H9 (cell line): ENCODE data around the gene ITCH. TPM values are rescaled to one million over a fixed set of nuclear protein-coding genes. Genes with fewer than 3 reads are reported as not detected.
"Not testable (repeated sequence)": the region's sequence is repeated elsewhere in the genome, so short reads cannot be mapped to it uniquely, and the experiment has no call there.

Experiments used
- DNase-seq: peaks from one replicate; pipeline ENCODE4 v3.0.0-alpha.2; 2017
- H2AFZ ChIP-seq: one replicate; pipeline ENCODE4 v1.6.1; 2013; ENCODE audit warnings: mild to moderate bottlenecking, low read length, control low read depth, moderate library complexity
- H2AK5ac ChIP-seq: 2 replicates; pipeline ENCODE4 v1.6.1; 2013; ENCODE audit warnings: low read length, control low read depth, mixed read lengths; ENCODE audit not compliant: insufficient read length
- H2BK120ac ChIP-seq: one replicate; pipeline ENCODE4 v1.6.1; 2013; ENCODE audit warnings: low read depth, mild to moderate bottlenecking, low read length, control low read depth, inconsistent platforms; ENCODE audit not compliant: poor library complexity, severe bottlenecking
- H2BK12ac ChIP-seq: 2 replicates; pipeline ENCODE4 v1.6.1; 2013; ENCODE audit warnings: low read length, control low read depth, mixed read lengths, low read depth; ENCODE audit not compliant: insufficient read length
- H2BK15ac ChIP-seq: 2 replicates; pipeline ENCODE4 v1.6.1; 2013; ENCODE audit warnings: low read depth, low read length, control low read depth
- H2BK20ac ChIP-seq: one replicate; pipeline ENCODE4 v1.6.1; 2013; ENCODE audit warnings: low read depth, mild to moderate bottlenecking, low read length, control low read depth, inconsistent platforms; ENCODE audit not compliant: poor library complexity, severe bottlenecking
- H2BK5ac ChIP-seq: 2 replicates; pipeline ENCODE4 v1.6.1; 2013; ENCODE audit warnings: low read length, control low read depth, mixed read lengths; ENCODE audit not compliant: insufficient read length
- H3K14ac ChIP-seq: 2 replicates; pipeline ENCODE4 v1.6.1; 2013; ENCODE audit warnings: low read length, control low read depth; ENCODE audit not compliant: insufficient read depth
- H3K18ac ChIP-seq: 2 replicates; pipeline ENCODE4 v1.6.1; 2013; ENCODE audit warnings: low read depth, mild to moderate bottlenecking, mixed read lengths, low read length, control low read depth; ENCODE audit not compliant: insufficient read length
- H3K23ac ChIP-seq: 2 replicates; pipeline ENCODE4 v1.6.1; 2013; ENCODE audit warnings: low read length, control low read depth, mixed read lengths, low read depth; ENCODE audit not compliant: insufficient read length
- H3K23me2 ChIP-seq: 2 replicates; pipeline ENCODE4 v1.6.1; 2013; ENCODE audit warnings: low read depth, mild to moderate bottlenecking, mixed read lengths, low read length, control low read depth; ENCODE audit not compliant: insufficient read length, poor library complexity, severe bottlenecking
- H3K27ac ChIP-seq: 2 replicates; pipeline ENCODE4 v1.5.1; 2013; ENCODE audit warnings: low read length, control low read depth, mixed read lengths, low read depth; ENCODE audit not compliant: insufficient read length
- H3K27me3 ChIP-seq: 2 replicates; pipeline ENCODE4 v1.6.1; 2013; ENCODE audit warnings: low read length, control low read depth, inconsistent platforms; ENCODE audit not compliant: insufficient read depth
- H3K4ac ChIP-seq: 2 replicates; pipeline ENCODE4 v1.6.1; 2013; ENCODE audit warnings: low read depth, mild to moderate bottlenecking, control low read depth, inconsistent platforms, low read length, moderate library complexity
- H3K4me1 ChIP-seq: 2 replicates; pipeline ENCODE4 v1.6.1; 2013; ENCODE audit warnings: low read length, control low read depth, inconsistent platforms; ENCODE audit not compliant: insufficient read depth
- H3K4me2 ChIP-seq: 2 replicates; pipeline ENCODE4 v1.6.1; 2013; ENCODE audit warnings: low read length, control low read depth, mixed read lengths; ENCODE audit not compliant: insufficient read length, insufficient read depth
- H3K56ac ChIP-seq: 2 replicates; pipeline ENCODE4 v1.6.1; 2013; ENCODE audit warnings: low read depth, mild to moderate bottlenecking, mixed read lengths, low read length, control low read depth; ENCODE audit not compliant: insufficient read length
- H3K79me1 ChIP-seq: 2 replicates; pipeline ENCODE4 v1.6.1; 2013; ENCODE audit warnings: low read depth, mild to moderate bottlenecking, moderate library complexity, low read length, control low read depth, inconsistent platforms; ENCODE audit not compliant: insufficient read depth, poor library complexity, severe bottlenecking
- H3K79me2 ChIP-seq: 2 replicates; pipeline ENCODE4 v1.6.1; 2013; ENCODE audit warnings: low read length, control low read depth, inconsistent platforms; ENCODE audit not compliant: insufficient read depth
- H3K9ac ChIP-seq: 2 replicates; pipeline ENCODE4 v1.6.1; 2013; ENCODE audit warnings: low read length, control low read depth, mixed read lengths; ENCODE audit not compliant: insufficient read length; ENCODE audit errors: extremely low read depth
- H3K9me3 ChIP-seq: one replicate; pipeline ENCODE4 v1.6.1; 2013; ENCODE audit warnings: low read depth, low read length, inconsistent platforms; ENCODE audit not compliant: control insufficient read depth
- H3T11ph ChIP-seq: one replicate; pipeline ENCODE4 v1.6.1; 2013; ENCODE audit warnings: mild to moderate bottlenecking, low read length, control low read depth, inconsistent platforms
- H4K20me1 ChIP-seq: one replicate; pipeline ENCODE4 v1.6.1; 2013; ENCODE audit not compliant: control insufficient read depth, insufficient read length, insufficient read depth
- H4K5ac ChIP-seq: 2 replicates; pipeline ENCODE4 v1.6.1; 2013; ENCODE audit warnings: low read depth, mild to moderate bottlenecking, mixed read lengths, low read length, control low read depth; ENCODE audit not compliant: insufficient read length
- H4K8ac ChIP-seq: replicated peaks from 2 replicates; pipeline ENCODE4 v1.6.1; 2013; ENCODE audit warnings: low read length, control low read depth, mixed read lengths, low read depth; ENCODE audit not compliant: insufficient read length
- H4K91ac ChIP-seq: 2 replicates; pipeline ENCODE4 v1.6.1; 2013; ENCODE audit warnings: low read depth, mild to moderate bottlenecking, moderate library complexity, mixed read lengths, low read length, control low read depth; ENCODE audit not compliant: insufficient read length
- H3K27ac Mint-ChIP-seq, 3 experiments: 2 replicates in 2 of 3; 3 replicates in 1 of 3; pipeline ENCODE4 v1.8.0; 2020 to 2021; ENCODE audit warnings: mixed read lengths in 3 of 3, mild to moderate bottlenecking in 1 of 3, moderate library complexity in 1 of 3
- H3K27me3 Mint-ChIP-seq: 2 replicates; pipeline ENCODE4 v1.8.0; 2021; ENCODE audit warnings: low read depth, mild to moderate bottlenecking, moderate library complexity, mixed read lengths
- H3K36me3 Mint-ChIP-seq, 3 experiments: 2 replicates in 2 of 3; 3 replicates in 1 of 3; pipeline ENCODE4 v1.8.0; 2020 to 2021; ENCODE audit warnings: low read depth in 3 of 3, mixed read lengths in 3 of 3; ENCODE audit not compliant: insufficient read depth in 1 of 3
- H3K4me1 Mint-ChIP-seq, 2 experiments: 2 replicates each; pipeline ENCODE4 v1.8.0; 2020; ENCODE audit warnings: mixed read lengths in 2 of 2
- H3K4me3 Mint-ChIP-seq, 2 experiments: 2 replicates in 1 of 2; 3 replicates in 1 of 2; pipeline ENCODE4 v1.8.0; 2020 to 2021; ENCODE audit warnings: mild to moderate bottlenecking in 2 of 2, mixed read lengths in 2 of 2, moderate library complexity in 1 of 2
- H3K9me3 Mint-ChIP-seq, 2 experiments: 2 replicates in 1 of 2; 3 replicates in 1 of 2; pipeline ENCODE4 v1.8.0; 2020; ENCODE audit warnings: mild to moderate bottlenecking in 2 of 2, mixed read lengths in 2 of 2, moderate library complexity in 1 of 2
- WGBS: extraction: QIAGEN DNeasy Blood & Tissue Kit; methylation state at CpG from one replicate; pipeline ENCODE4 v1.1.7; 2013; ENCODE audit warnings: missing lambda C conversion rate, low lambda C conversion rate, mixed read lengths; ENCODE audit not compliant: insufficient read length; ENCODE audit errors: extremely low coverage; 5-methylcytosine and 5-hydroxymethylcytosine counted together
- total RNA-seq: library from RNA; stranded (reverse); gene quantifications from 2 replicates; pipeline ENCODE4 v1.2.1, GENCODE V29; 2021

ITCH gene
- total RNA-seq, 1 experiment from 2014 or later: 55.9 TPM

- not testable (repeated sequence) for H3K9ac ChIP-seq, H2BK15ac ChIP-seq, H2AK5ac ChIP-seq, H4K5ac ChIP-seq, H4K91ac ChIP-seq, H3K23ac ChIP-seq, DNase-seq, H2BK120ac ChIP-seq, H2BK12ac ChIP-seq, H3K27me3 ChIP-seq, H2BK20ac ChIP-seq, H3K27ac Mint-ChIP-seq, H3K4me3 Mint-ChIP-seq, H3K14ac ChIP-seq, H3K27ac ChIP-seq, H3K36me3 Mint-ChIP-seq, H3K4me2 ChIP-seq, H3K79me1 ChIP-seq, H3K27me3 Mint-ChIP-seq, H3K4me1 ChIP-seq, H3K79me2 ChIP-seq, H3K9me3 ChIP-seq, H3K18ac ChIP-seq, H2BK5ac ChIP-seq, H4K8ac ChIP-seq, H3K4ac ChIP-seq, H3T11ph ChIP-seq, H4K20me1 ChIP-seq, H3K23me2 ChIP-seq, H3K56ac ChIP-seq, H3K9me3 Mint-ChIP-seq, H2AFZ ChIP-seq
- WGBS: no CpG with 5 or more reads among the region's 9 CpGs
- peaks cover 14 to 20% of the 10 kb centered on the region in 2 experiments for H3K4me1 Mint-ChIP-seq
Measured at GRCh38 chr20:34346533-34346865, 16.6 kb upstream of the ITCH start.
